HG03442 (cell line): ENCODE data around the gene FLRT3.

Experiments used
- ATAC-seq: cut with Tn5 transposase; IDR thresholded peaks from one replicate; pipeline ENCODE4 v1.9.1; 2021; ENCODE audit warnings: mild to moderate bottlenecking, moderate library complexity; ENCODE audit not compliant: unreplicated experiment

The FLRT3 gene

GRCh38 chr20:14331646-14332045, 5.8 kb downstream of the FLRT3 start:
- ATAC-seq, result no peak

DNA sequence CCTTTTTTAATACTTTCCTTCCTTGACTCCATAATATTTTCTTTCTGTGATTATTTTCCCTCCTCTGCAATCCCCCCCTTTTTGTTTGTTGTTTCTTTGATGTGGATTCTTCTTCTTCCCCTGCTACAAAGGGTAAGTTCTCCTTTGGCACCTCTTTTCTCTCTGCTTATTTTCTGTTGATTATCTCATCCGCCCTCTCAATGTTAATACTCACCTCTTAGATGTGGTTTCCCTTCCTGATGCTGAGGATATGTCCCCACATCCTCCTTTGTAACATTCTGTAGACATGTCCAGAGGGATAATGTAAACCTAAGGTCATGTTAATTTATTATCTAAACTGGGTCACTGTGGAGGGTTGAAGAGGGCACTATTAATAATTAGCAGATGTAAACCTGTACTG, 17.7 kb downstream of the FLRT3 start:
- ATAC-seq, result no peak

GRCh38 chr20:14313341-14314020, 23.9 kb downstream of the FLRT3 start:
- no peak for ATAC-seq

DNA sequence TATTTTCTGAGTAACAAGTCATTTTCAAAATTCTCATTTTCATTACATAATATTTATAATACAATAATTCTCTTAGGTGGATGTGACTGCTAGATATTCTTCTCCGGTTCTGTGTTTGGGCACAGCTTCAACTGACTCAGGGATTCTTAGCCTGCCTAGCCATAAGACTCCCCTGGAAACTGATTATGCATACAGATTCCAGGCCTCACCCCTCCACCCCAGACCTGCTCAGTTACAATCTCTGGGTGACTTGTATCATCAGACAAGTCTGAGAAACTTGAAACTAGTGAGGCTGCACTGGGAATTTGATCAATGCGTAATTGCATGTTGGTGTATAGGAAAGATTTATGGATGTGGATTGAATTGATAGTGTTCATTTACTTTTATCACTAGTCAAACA, 25.4 kb downstream of the FLRT3 start:
- no peak for ATAC-seq

- no peak for ATAC-seq
Measured at GRCh38 chr20:14310977-14311627, 26.3 kb downstream of the FLRT3 start.

- ATAC-seq, result no peak
Measured at GRCh38 chr20:14307956-14308355, 29.5 kb downstream of the FLRT3 start.

GRCh38 chr20:14304472-14304871, 32.9 kb downstream of the FLRT3 start:
- no peak for ATAC-seq

DNA sequence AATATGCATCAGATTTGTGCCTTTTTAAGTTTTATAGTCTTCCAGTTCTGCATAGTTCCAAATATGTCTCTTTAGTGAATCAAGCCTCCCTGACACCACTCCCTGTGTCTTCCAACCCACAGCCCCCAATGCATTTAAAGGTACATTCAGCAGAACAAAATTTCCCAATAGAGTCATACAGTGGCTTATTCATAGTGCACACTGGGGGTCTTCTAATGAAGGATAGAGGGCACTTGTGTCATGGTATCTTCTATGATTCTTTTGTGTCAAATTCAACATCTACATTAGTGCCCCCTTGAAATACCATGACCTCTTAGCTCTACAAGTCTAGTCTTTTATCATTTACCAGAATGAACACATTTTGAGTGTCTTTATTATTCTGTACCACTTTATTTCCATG, 33.8 kb downstream of the FLRT3 start:
- no peak for ATAC-seq

GRCh38 chr20:14303106-14303505, 34.3 kb downstream of the FLRT3 start:
- no peak for ATAC-seq

GRCh38 chr20:14299831-14300230, 37.6 kb downstream of the FLRT3 start:
- no peak for ATAC-seq

GRCh38 chr20:14295770-14296309, 41.6 kb downstream of the FLRT3 start:
- ATAC-seq, result no peak

- no peak for ATAC-seq
Measured at GRCh38 chr20:14295238-14295637, 42.2 kb downstream of the FLRT3 start.

- no peak for ATAC-seq
Measured at GRCh38 chr20:14291502-14291901, 45.9 kb downstream of the FLRT3 start.

DNA sequence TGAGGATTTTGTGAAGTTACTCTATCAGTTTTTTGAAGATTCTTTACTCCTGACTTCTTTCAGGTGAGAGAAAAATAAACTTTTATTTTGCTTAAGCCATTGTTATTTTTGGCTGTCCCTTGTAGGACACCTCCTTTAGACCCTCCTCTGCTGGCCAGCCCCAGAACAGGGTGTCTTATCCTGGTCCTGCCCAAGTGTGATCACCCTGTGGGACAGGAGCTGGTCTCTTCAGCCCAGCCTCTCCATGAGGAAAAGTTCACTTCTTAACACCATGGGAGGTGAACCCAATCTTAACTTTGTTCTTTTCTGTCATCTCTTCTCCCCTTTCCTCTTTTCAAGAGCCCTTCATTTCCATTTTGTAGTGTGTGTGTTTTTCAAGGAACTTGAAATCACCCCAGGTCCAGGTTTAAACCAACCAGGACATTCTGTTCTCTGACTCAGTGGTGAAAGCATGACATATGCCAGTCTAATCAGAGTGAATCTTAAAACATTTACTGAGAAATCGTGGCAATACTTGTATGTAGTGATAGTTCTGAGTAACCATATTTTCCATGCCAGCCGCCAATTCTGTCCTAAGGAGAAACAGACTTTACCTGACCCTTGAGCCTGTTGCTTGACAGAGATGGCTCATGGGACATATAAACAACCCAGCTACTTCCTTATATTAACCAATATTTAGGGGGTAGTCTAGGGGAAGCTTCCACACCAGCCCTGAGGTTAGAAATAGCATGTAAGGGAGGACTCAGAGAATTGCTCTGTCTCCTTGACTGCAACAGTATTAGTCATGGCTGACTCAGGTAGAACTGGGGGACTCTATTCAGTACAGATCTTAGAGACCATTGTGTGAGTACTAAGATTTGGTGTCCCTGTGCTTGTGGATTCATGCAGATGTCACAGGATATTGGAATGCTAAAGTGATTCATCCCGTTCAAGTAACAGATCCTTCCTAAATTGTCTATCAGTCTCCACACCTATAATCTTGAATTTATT, 48.8 kb downstream of the FLRT3 start:
- no peak for ATAC-seq

- no peak for ATAC-seq
Measured at GRCh38 chr20:14284443-14284842, 53.0 kb downstream of the FLRT3 start.

DNA sequence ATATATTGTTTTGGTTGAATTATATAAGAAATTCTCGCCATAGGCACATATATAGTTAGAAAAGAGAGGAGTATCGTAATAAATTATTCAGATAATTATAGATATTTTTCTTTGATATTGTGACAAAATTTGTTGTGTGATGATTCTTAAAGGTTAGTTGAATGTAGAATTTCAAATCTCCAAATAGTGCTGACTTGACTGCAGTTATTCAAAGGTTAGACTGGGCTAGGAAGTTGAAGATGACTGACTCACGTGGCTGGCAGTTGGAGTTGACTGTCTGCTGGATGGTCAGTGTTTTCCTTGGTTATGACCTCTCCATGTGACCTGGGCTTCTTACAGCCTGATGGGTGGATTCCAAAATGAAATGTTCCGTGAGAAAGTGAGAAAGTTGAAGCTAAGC, 55.3 kb downstream of the FLRT3 start:
- ATAC-seq, result no peak
